ENCODE data around the gene OR8G5.

Gene OR8G5

GRCh38 chr11:124278261-124278660, 22.1 kb downstream of the OR8G5 start:
- DNase-seq (ENCODE audit: extremely low spot score, insufficient read length, low read depth) = no peak
- FAIRE-seq = no peak

GRCh38 chr11:124285610-124286344, 29.6 kb downstream of the OR8G5 start:
- FAIRE-seq (no peak), DNase-seq (ENCODE audit: extremely low spot score, insufficient read length, low read depth) (no peak)

- no peak for DNase-seq (ENCODE audit: extremely low spot score, insufficient read length, low read depth)
- no peak for FAIRE-seq
Observed at GRCh38 chr11:124294687-124295086, 38.5 kb downstream of the OR8G5 start.

- FAIRE-seq (no peak), DNase-seq (ENCODE audit: extremely low spot score, insufficient read length, low read depth) (no peak)
Observed at GRCh38 chr11:124296016-124296415, 39.8 kb downstream of the OR8G5 start.

- FAIRE-seq = no peak
- no peak for DNase-seq (ENCODE audit: extremely low spot score, insufficient read length, low read depth)
Observed at GRCh38 chr11:124297921-124298320, 41.7 kb downstream of the OR8G5 start.

GRCh38 chr11:124301548-124301947, 45.4 kb downstream of the OR8G5 start:
- FAIRE-seq (no peak), DNase-seq (ENCODE audit: extremely low spot score, insufficient read length, low read depth) (no peak)

- DNase-seq (ENCODE audit: extremely low spot score, insufficient read length, low read depth) (no peak), FAIRE-seq (no peak)
Observed at GRCh38 chr11:124302347-124303125, 46.4 kb downstream of the OR8G5 start.

- FAIRE-seq (no peak), DNase-seq (ENCODE audit: extremely low spot score, insufficient read length, low read depth) (no peak)
Observed at GRCh38 chr11:124307093-124307492, 50.9 kb downstream of the OR8G5 start.

GRCh38 chr11:124310721-124311120, 54.5 kb downstream of the OR8G5 start:
- FAIRE-seq (no peak), DNase-seq (ENCODE audit: extremely low spot score, insufficient read length, low read depth) (no peak)

GRCh38 chr11:124311269-124311668, 55.1 kb downstream of the OR8G5 start:
- FAIRE-seq (no peak), DNase-seq (ENCODE audit: extremely low spot score, insufficient read length, low read depth) (no peak)

GRCh38 chr11:124311670-124312069, 55.5 kb downstream of the OR8G5 start:
- FAIRE-seq (no peak), DNase-seq (ENCODE audit: extremely low spot score, insufficient read length, low read depth) (no peak)

GRCh38 chr11:124313131-124313530, 57.0 kb downstream of the OR8G5 start:
- FAIRE-seq = no peak

GRCh38 chr11:124313849-124314248, 57.7 kb downstream of the OR8G5 start, which contains the start of gene OR8D1:
TSS of gene OR8D1 (minus strand) at chr11:124313949. CDS start at chr11:124310766, 3,183 bp downstream.
- FAIRE-seq = no peak
- no peak for DNase-seq (ENCODE audit: extremely low spot score, insufficient read length, low read depth)

More at GRCh38 chr11:124313131-124313530, 57.0 kb downstream of the OR8G5 start:
- DNase-seq (ENCODE audit: extremely low spot score, insufficient read length, low read depth) = no peak

GRCh38 chr11:124315052-124315451, 58.9 kb downstream of the OR8G5 start:
- DNase-seq (ENCODE audit: extremely low spot score, insufficient read length, low read depth) (no peak), FAIRE-seq (no peak)

All from GM18507 (cell line).